PC-9 (cell line): ENCODE measurements around the gene C5orf63. TPM values are rescaled to one million over a fixed set of nuclear protein-coding genes. Genes with fewer than 3 reads are reported as not detected.

Experiments
- BruUV-seq: library from RNA; stranded (reverse); fragments of 400-500 nt; replicated peaks from 2 replicates; lab custom pipeline; 2021; lab: Mats Ljungman, UMichigan
- CTCF ChIA-PET: fragments of 300-600 bp; sonication (Branson Sonifier 250); formaldehyde crosslinking; loops from one replicate; lab custom pipeline; 2022; ENCODE audit warnings: antibody characterized with exemption; lab: Charles Lee
- POLR2A ChIA-PET: fragments of 300-600 bp; sonication (Branson Sonifier 250); formaldehyde crosslinking; loops from one replicate; lab custom pipeline; 2022; ENCODE audit warnings: antibody characterized with exemption; ENCODE audit not compliant: unreplicated experiment; lab: Charles Lee
- DNase-seq, 2 experiments: peaks; one replicate each; pipeline versions ENCODE4 v3.0.0 to v3.0.0-alpha.2; 2015 to 2022; ENCODE audit warnings: mixed read lengths in 1 of 2
- H2AFZ ChIP-seq: fragments of 200-600 bp; sonication (generic); 2 replicates; pipeline ENCODE4 v1.8.1; 2017; ENCODE audit warnings: antibody characterized with exemption
- H3F3A ChIP-seq: fragments of 200-600 bp; sonication (generic); 2 replicates; pipeline ENCODE4 v1.8.1; 2017; ENCODE audit warnings: antibody characterized with exemption, mild to moderate bottlenecking, low read depth; ENCODE audit not compliant: insufficient read depth
- H3K27ac ChIP-seq: fragments of 200-600 bp; sonication (generic); 2 replicates; pipeline ENCODE4 v1.6.1; 2016; ENCODE audit warnings: mixed run types
- H3K27me3 ChIP-seq: fragments of 200-600 bp; sonication (generic); 2 replicates; pipeline ENCODE4 v1.6.1; 2016; ENCODE audit warnings: low read depth, mixed run types; ENCODE audit not compliant: insufficient read depth
- H3K36me3 ChIP-seq: fragments of 200-600 bp; sonication (generic); 2 replicates; pipeline ENCODE4 v1.6.1; 2016; ENCODE audit warnings: low read depth, mixed run types
- H3K4me1 ChIP-seq: fragments of 200-600 bp; sonication (generic); replicated peaks from 2 replicates; pipeline ENCODE4 v1.6.1; 2016; ENCODE audit warnings: mixed run types; ENCODE audit not compliant: insufficient read depth
- H3K4me2 ChIP-seq: fragments of 200-600 bp; sonication (generic); 2 replicates; pipeline ENCODE4 v1.6.1; 2017; ENCODE audit warnings: mixed run types
- H3K4me3 ChIP-seq: fragments of 200-600 bp; sonication (generic); 2 replicates; pipeline ENCODE4 v1.6.1; 2016; ENCODE audit warnings: mixed run types
- H3K79me2 ChIP-seq: fragments of 200-600 bp; sonication (generic); 2 replicates; pipeline ENCODE4 v1.6.1; 2017; ENCODE audit warnings: low read depth, mixed run types
- H3K9me2 ChIP-seq: fragments of 200-600 bp; sonication (generic); 2 replicates; pipeline ENCODE4 v1.8.1; 2017; ENCODE audit warnings: mild to moderate bottlenecking; ENCODE audit not compliant: insufficient read depth
- H3K9me3 ChIP-seq: fragments of 200-600 bp; sonication (generic); 2 replicates; pipeline ENCODE4 v1.8.1; 2016; ENCODE audit warnings: low read depth; ENCODE audit not compliant: insufficient read depth
- H4K20me1 ChIP-seq: fragments of 200-600 bp; sonication (generic); 2 replicates; pipeline ENCODE4 v1.8.1; 2017; ENCODE audit not compliant: insufficient read depth
- EZH2 ChIP-seq: fragments of 200-600 bp; sonication (generic); IDR thresholded peaks from 2 replicates; pipeline ENCODE4 v1.8.0; 2017; ENCODE audit warnings: antibody characterized with exemption, low read depth
- intact Hi-C: fragments of 100-400 bp; cut with micrococcal nuclease; formaldehyde crosslinking; loops from one replicate; pipeline ENCODE4 v1.10.0; 2022; ENCODE audit not compliant: unreplicated experiment
- total RNA-seq: library from RNA; stranded (reverse); gene quantifications from 2 replicates; pipeline ENCODE4 v1.2.3, GENCODE V29; 2021
- TF ChIP-seq, protein P1 (sequence below): fragments of 200-600 bp; sonication (generic); conservative IDR thresholded peaks from 2 replicates; pipeline ENCODE4 v1.6.1; 2017; ENCODE audit warnings: mixed run types, antibody characterized with exemption, mild to moderate bottlenecking, moderate library complexity

Gene C5orf63
- total RNA-seq, 1 experiment from 2014 or later: 9.8 TPM

GRCh38 chr5:127097278-127097677 lies 24.0 kb upstream of the C5orf63 start:
- Histone ChIP-seq H4K20me1 (no peaks in the 10 kb centered on the region), H3K9me2 (no peaks in the 10 kb centered on the region), H3K4me3 (no peak overlapping the region), H3K79me2 (no peaks in the 10 kb centered on the region), H3K4me2 (no peak overlapping the region), H3K9me3 (no peaks in the 10 kb centered on the region), H3K4me1 (no peaks in the 10 kb centered on the region), H3K36me3 (no peaks in the 10 kb centered on the region), H2AFZ (no peak overlapping the region), H3K27ac (no peak overlapping the region), H3F3A (no peaks in the 10 kb centered on the region), H3K27me3 (no peaks in the 10 kb centered on the region)
- no peak for DNase-seq
- ChIA-PET POLR2A (no interaction called here), CTCF (no interaction called here)
- BruUV-seq: no TSS peak
- TF ChIP-seq, protein P1, sequence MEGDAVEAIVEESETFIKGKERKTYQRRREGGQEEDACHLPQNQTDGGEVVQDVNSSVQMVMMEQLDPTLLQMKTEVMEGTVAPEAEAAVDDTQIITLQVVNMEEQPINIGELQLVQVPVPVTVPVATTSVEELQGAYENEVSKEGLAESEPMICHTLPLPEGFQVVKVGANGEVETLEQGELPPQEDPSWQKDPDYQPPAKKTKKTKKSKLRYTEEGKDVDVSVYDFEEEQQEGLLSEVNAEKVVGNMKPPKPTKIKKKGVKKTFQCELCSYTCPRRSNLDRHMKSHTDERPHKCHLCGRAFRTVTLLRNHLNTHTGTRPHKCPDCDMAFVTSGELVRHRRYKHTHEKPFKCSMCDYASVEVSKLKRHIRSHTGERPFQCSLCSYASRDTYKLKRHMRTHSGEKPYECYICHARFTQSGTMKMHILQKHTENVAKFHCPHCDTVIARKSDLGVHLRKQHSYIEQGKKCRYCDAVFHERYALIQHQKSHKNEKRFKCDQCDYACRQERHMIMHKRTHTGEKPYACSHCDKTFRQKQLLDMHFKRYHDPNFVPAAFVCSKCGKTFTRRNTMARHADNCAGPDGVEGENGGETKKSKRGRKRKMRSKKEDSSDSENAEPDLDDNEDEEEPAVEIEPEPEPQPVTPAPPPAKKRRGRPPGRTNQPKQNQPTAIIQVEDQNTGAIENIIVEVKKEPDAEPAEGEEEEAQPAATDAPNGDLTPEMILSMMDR: no peak
- TF ChIP-seq EZH2: no peak
- intact Hi-C loops: no loop called here

- ChIA-PET POLR2A (no interaction called here), CTCF (no interaction called here)
- no peak for DNase-seq
- Histone ChIP-seq H3K4me3 (no peak overlapping the region), H3K27ac (no peak overlapping the region), H4K20me1 (no peaks in the 10 kb centered on the region), H3K4me2 (no peak overlapping the region), H3K79me2 (no peaks in the 10 kb centered on the region), H3K4me1 (no peaks in the 10 kb centered on the region), H2AFZ (no peak overlapping the region), H3K9me2 (no peaks in the 10 kb centered on the region), H3F3A (no peaks in the 10 kb centered on the region), H3K36me3 (no peaks in the 10 kb centered on the region), H3K27me3 (no peaks in the 10 kb centered on the region), H3K9me3 (no peaks in the 10 kb centered on the region)
- TF ChIP-seq EZH2: no peak
- TF ChIP-seq, protein P1: no peak
- intact Hi-C loops: no loop called here
- no TSS peak for BruUV-seq
Measured at GRCh38 chr5:127096328-127096993, 23.2 kb upstream of the C5orf63 start.

GRCh38 chr5:127094161-127094814 lies 21.0 kb upstream of the C5orf63 start:
- ChIA-PET CTCF (no interaction called here), POLR2A (no interaction called here)
- no peaks in the 10 kb centered on the region; the same call in 1 of the 2 replicates for H3F3A ChIP-seq
- H3K9me2 ChIP-seq: no peaks in the 10 kb centered on the region
- H3K27ac ChIP-seq: no peak overlapping the region
- TF ChIP-seq, protein P1: no peak
- TF ChIP-seq EZH2: no peak
- no peak overlapping the region for H2AFZ ChIP-seq
- no peaks in the 10 kb centered on the region for H3K9me3 ChIP-seq
- no peak overlapping the region for H3K4me3 ChIP-seq
- no peak for DNase-seq
- no peaks in the 10 kb centered on the region for H3K4me1 ChIP-seq
- H4K20me1 ChIP-seq: no peaks in the 10 kb centered on the region
- H3K79me2 ChIP-seq: no peaks in the 10 kb centered on the region
- BruUV-seq: no TSS peak
- H3K27me3 ChIP-seq: no peaks in the 10 kb centered on the region
- no peak overlapping the region for H3K4me2 ChIP-seq
- intact Hi-C loops: no loop called here
- H3K36me3 ChIP-seq: no peaks in the 10 kb centered on the region
